GM19372 (cell line): ENCODE results near the gene KLRB1.
"Not testable (repeated sequence)": the region's sequence is repeated elsewhere in the genome, so short reads cannot be mapped to it uniquely, and the experiment has no call there.

Experiments
- ATAC-seq: cut with Tn5 transposase; IDR thresholded peaks from one replicate; pipeline ENCODE4 v1.9.1; 2021; ENCODE audit warnings: mild to moderate bottlenecking, low read depth, moderate library complexity; ENCODE audit not compliant: unreplicated experiment

KLRB1 gene

GRCh38 chr12:9625019-9625418 lies 17.3 kb upstream of the KLRB1 start:
- ATAC-seq = no peak

GRCh38 chr12:9619411-9620179 lies 11.9 kb upstream of the KLRB1 start:
- no peak for ATAC-seq

- ATAC-seq = not testable (repeated sequence)
These were observed 11.2 kb upstream of the KLRB1 start for GRCh38 chr12:9618906-9619305.

- ATAC-seq = no peak
These were observed 9.4 kb upstream of the KLRB1 start for GRCh38 chr12:9617124-9617523.

GRCh38 chr12:9615420-9616136 lies 7.9 kb upstream of the KLRB1 start:
- ATAC-seq = no peak

- ATAC-seq = not testable (repeated sequence)
These were observed 2.9 kb upstream of the KLRB1 start for GRCh38 chr12:9610606-9611005.

- ATAC-seq = no peak
These were observed 862 bp downstream of the KLRB1 start for GRCh38 chr12:9606736-9607372.

- ATAC-seq = no peak
These were observed 1.5 kb downstream of the KLRB1 start for GRCh38 chr12:9606247-9606646.

- ATAC-seq = no peak
These were observed 2.2 kb downstream of the KLRB1 start for GRCh38 chr12:9605483-9605882.

GRCh38 chr12:9604287-9604686 lies 3.4 kb downstream of the KLRB1 start:
- ATAC-seq = no peak

GRCh38 chr12:9600426-9600825 lies 7.3 kb downstream of the KLRB1 start:
- not testable (repeated sequence) for ATAC-seq

GRCh38 chr12:9598363-9598762 lies 9.4 kb downstream of the KLRB1 start:
- ATAC-seq = no peak

GRCh38 chr12:9597365-9597764 lies 10.4 kb downstream of the KLRB1 start:
- no peak for ATAC-seq

GRCh38 chr12:9590441-9590840 lies 17.3 kb downstream of the KLRB1 start:
- ATAC-seq = no peak

- no peak for ATAC-seq
These were observed 19.0 kb downstream of the KLRB1 start for GRCh38 chr12:9588749-9589148.

- no peak for ATAC-seq
These were observed 19.6 kb downstream of the KLRB1 start for GRCh38 chr12:9587987-9588600.

GRCh38 chr12:9577729-9578128 lies 30.0 kb downstream of the KLRB1 start:
- not testable (repeated sequence) for ATAC-seq

- ATAC-seq = not testable (repeated sequence)
These were observed 40.6 kb downstream of the KLRB1 start for GRCh38 chr12:9567151-9567550.

- ATAC-seq = not testable (repeated sequence)
These were observed 41.6 kb downstream of the KLRB1 start for GRCh38 chr12:9566113-9566512.

- not testable (repeated sequence) for ATAC-seq
These were observed 43.3 kb downstream of the KLRB1 start for GRCh38 chr12:9564418-9564817.
